ENCODE measurements around the gene SPRY1. TPM values are rescaled to one million over a fixed set of nuclear protein-coding genes. Genes with fewer than 3 reads are reported as not detected.

Gene SPRY1
- total RNA-seq, 1 experiment from 2014 or later: not detected

GRCh38 chr4:123383566-123383965 lies 13.0 kb upstream of the SPRY1 start:
- Histone ChIP-seq H4K20me1 (ENCODE audit: insufficient read depth, low read depth, low read length) (no peaks in the 10 kb centered on the region), H3K4me2 (ENCODE audit: low read depth, low read length, poor library complexity, severe bottlenecking) (no peak overlapping the region), H3K4me1 (ENCODE audit: low read length) (no peaks in the 10 kb centered on the region), H3K27me3 (ENCODE audit: low read length) (no peaks in the 10 kb centered on the region), H3K9me3 (ENCODE audit: low read length) (no peaks in the 10 kb centered on the region), H3K4me3 (ENCODE audit: low read length) (no peak overlapping the region), H3K27ac (ENCODE audit: low read length) (no peak overlapping the region), H3K79me2 (ENCODE audit: low read length) (no peaks in the 10 kb centered on the region), H3K9ac (ENCODE audit: low read length) (no peak overlapping the region), H2AFZ (ENCODE audit: low read length) (no peak overlapping the region), H3K36me3 (ENCODE audit: insufficient read depth, low read length) (no peaks in the 10 kb centered on the region), H3K9me2 (replicated peaks; ENCODE audit: insufficient read depth, low read length) (no peaks in the 10 kb centered on the region)
- DNase-seq: no peak

GRCh38 chr4:123386609-123387008 lies 10.0 kb upstream of the SPRY1 start:
- H3K4me1 ChIP-seq (ENCODE audit: low read length): no peaks in the 10 kb centered on the region
- no peaks in the 10 kb centered on the region for H3K9me2 ChIP-seq (replicated peaks; ENCODE audit: insufficient read depth, low read length)
- DNase-seq: no peak
- no peaks in the 10 kb centered on the region for H3K36me3 ChIP-seq (ENCODE audit: insufficient read depth, low read length)
- H4K20me1 ChIP-seq (ENCODE audit: insufficient read depth, low read depth, low read length): no peaks in the 10 kb centered on the region
- H3K27me3 ChIP-seq (ENCODE audit: low read length): no peaks in the 10 kb centered on the region
- no peak overlapping the region for H3K4me3 ChIP-seq (ENCODE audit: low read length)
- H2AFZ ChIP-seq (ENCODE audit: low read length): no peak overlapping the region
- no peak overlapping the region for H3K4me2 ChIP-seq (ENCODE audit: low read depth, low read length, poor library complexity, severe bottlenecking)
- no peaks in the 10 kb centered on the region for H3K79me2 ChIP-seq (ENCODE audit: low read length)
- no peak overlapping the region for H3K9ac ChIP-seq (ENCODE audit: low read length)
- H3K9me3 ChIP-seq (ENCODE audit: low read length): no peaks in the 10 kb centered on the region
- no peak overlapping the region for H3K27ac ChIP-seq (ENCODE audit: low read length)

DNA sequence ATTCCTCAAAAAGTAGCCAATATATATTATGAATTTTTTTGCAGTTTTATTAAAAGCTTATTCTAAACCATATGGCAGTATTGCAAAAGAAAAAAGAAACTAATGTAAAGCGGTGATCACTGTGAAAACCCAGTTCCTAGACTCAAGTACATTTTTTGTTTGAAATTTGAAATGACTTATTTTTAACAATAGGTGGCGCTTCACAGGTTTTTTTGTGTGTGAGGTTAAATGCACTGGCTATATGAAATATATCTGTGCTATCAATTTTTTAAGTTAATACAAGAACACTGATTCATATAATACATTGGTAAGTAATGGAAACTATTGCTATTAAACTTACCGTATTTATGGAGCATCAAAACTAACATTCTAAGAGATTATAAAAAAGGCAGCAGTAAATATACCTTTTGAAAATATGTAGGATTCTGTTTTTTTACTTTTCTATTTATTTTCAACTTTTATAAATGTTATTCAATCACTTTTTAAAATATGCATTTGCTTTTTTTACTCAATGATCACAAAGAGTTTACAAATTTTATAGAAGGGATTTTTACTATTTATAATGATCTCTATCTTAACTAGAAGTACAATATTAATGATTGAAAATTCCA lies 5.6 kb upstream of the SPRY1 start:
- no peak overlapping the region for H3K9ac ChIP-seq (ENCODE audit: low read length)
- H2AFZ ChIP-seq (ENCODE audit: low read length): no peak overlapping the region
- no peak overlapping the region for H3K27ac ChIP-seq (ENCODE audit: low read length)
- H3K9me2 ChIP-seq (replicated peaks; ENCODE audit: insufficient read depth, low read length): no peaks in the 10 kb centered on the region
- DNase-seq: peak; percentile 67
- H3K27me3 ChIP-seq (ENCODE audit: low read length): no peaks in the 10 kb centered on the region
- no peaks in the 10 kb centered on the region for H4K20me1 ChIP-seq (ENCODE audit: insufficient read depth, low read depth, low read length)
- no peaks in the 10 kb centered on the region for H3K36me3 ChIP-seq (ENCODE audit: insufficient read depth, low read length)
- no peak overlapping the region for H3K4me2 ChIP-seq (ENCODE audit: low read depth, low read length, poor library complexity, severe bottlenecking)
- no peak overlapping the region for H3K4me3 ChIP-seq (ENCODE audit: low read length)
- H3K9me3 ChIP-seq (ENCODE audit: low read length): no peaks in the 10 kb centered on the region
- H3K4me1 ChIP-seq (ENCODE audit: low read length): no peaks in the 10 kb centered on the region
- no peaks in the 10 kb centered on the region for H3K79me2 ChIP-seq (ENCODE audit: low read length)

DNA sequence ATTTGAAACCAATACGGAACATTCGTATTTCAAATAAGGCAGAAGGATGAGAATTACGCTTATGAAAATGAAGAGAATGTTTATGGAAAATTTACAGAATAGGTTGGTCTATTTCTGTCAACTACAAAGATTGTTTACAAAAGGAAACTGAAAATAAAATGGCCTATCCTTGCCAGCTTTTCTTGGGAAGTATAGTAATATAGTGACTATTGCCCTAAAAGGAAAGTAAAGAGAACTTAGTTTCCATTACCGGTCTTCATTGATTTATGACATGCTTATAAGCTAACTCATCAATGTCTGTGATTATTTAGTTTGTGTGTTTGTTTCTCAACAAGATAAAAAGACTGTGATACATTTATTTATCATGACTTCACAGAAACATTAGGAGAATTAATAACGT lies 2.9 kb upstream of the SPRY1 start:
- no peaks in the 10 kb centered on the region for H3K9me3 ChIP-seq (ENCODE audit: low read length)
- no peaks in the 10 kb centered on the region for H3K9me2 ChIP-seq (replicated peaks; ENCODE audit: insufficient read depth, low read length)
- no peaks in the 10 kb centered on the region for H4K20me1 ChIP-seq (ENCODE audit: insufficient read depth, low read depth, low read length)
- no peaks in the 10 kb centered on the region for H3K27me3 ChIP-seq (ENCODE audit: low read length)
- no peak overlapping the region for H2AFZ ChIP-seq (ENCODE audit: low read length)
- no peak overlapping the region for H3K4me3 ChIP-seq (ENCODE audit: low read length)
- H3K4me1 ChIP-seq (ENCODE audit: low read length): peaks cover 2% of the 10 kb centered on the region; the same call in 1 of the 2 replicates
- H3K9ac ChIP-seq (ENCODE audit: low read length): no peak overlapping the region
- no peak overlapping the region for H3K4me2 ChIP-seq (ENCODE audit: low read depth, low read length, poor library complexity, severe bottlenecking)
- no peaks in the 10 kb centered on the region for H3K36me3 ChIP-seq (ENCODE audit: insufficient read depth, low read length)
- no peaks in the 10 kb centered on the region for H3K79me2 ChIP-seq (ENCODE audit: low read length)
- no peak for DNase-seq
- H3K27ac ChIP-seq (ENCODE audit: low read length): no peak overlapping the region

DNA sequence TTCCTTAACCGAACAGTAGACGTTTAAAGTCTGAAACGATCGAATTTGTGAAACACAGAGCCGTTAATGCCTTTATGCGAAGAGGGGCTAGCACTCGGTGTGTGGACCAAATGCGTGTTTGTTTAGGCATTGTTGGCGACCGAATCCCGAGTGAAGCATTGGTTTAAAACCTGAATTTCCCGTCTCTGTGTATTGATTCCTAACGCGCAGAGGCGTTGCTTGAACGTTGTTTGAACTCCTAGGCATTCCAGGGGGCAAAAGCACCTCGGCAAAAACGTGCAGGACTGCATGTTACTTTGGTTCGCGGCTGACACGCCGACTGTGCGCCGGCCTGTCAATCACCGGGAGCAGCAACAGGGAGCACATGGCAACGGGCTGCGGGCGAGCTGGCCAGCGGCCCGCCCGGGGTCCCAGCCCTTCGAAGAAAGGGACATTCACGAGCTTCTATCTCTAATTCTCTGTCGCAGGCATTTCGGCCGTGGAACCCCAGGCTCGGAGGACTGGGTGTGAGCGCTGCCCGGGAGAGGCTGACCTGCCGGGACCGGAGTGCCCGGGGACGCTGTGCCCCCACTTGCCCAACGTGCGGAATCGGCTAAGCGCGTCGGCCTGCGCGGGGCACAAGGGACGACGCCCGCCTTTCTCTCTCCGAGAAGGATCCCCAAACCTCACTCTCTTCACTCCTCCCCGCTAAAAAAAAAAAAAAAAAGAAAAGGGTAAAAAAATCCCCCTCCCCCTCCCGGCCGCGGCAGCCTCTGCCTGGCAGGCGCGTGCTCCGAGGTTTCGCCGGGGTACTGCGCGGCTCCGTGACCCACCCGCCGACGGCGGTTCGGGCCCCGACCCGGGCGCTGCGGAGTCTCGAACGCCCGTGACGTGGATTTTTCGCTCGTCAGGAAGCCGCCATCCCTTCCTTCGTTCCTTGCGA lies 810 bp downstream of the SPRY1 start:
- Histone ChIP-seq H3K4me1 (ENCODE audit: low read length) (peaks cover 3% of the 10 kb centered on the region; the same call in 1 of the 2 replicates), H2AFZ (ENCODE audit: low read length) (no peak overlapping the region), H3K36me3 (ENCODE audit: insufficient read depth, low read length) (no peaks in the 10 kb centered on the region), H3K27me3 (ENCODE audit: low read length) (no peaks in the 10 kb centered on the region), H3K9me2 (replicated peaks; ENCODE audit: insufficient read depth, low read length) (no peaks in the 10 kb centered on the region), H4K20me1 (ENCODE audit: insufficient read depth, low read depth, low read length) (no peaks in the 10 kb centered on the region), H3K9me3 (ENCODE audit: low read length) (no peaks in the 10 kb centered on the region), H3K27ac (ENCODE audit: low read length) (no peak overlapping the region), H3K9ac (ENCODE audit: low read length) (no peak overlapping the region), H3K79me2 (ENCODE audit: low read length) (no peaks in the 10 kb centered on the region), H3K4me3 (ENCODE audit: low read length) (no peak overlapping the region), H3K4me2 (ENCODE audit: low read depth, low read length, poor library complexity, severe bottlenecking) (peak overlapping the region; percentile 26)
- no peak for DNase-seq

GRCh38 chr4:123398066-123398852 lies 1.7 kb downstream of the SPRY1 start:
- DNase-seq: no peak
- Histone ChIP-seq H3K36me3 (ENCODE audit: insufficient read depth, low read length) (no peaks in the 10 kb centered on the region), H3K9me3 (ENCODE audit: low read length) (no peaks in the 10 kb centered on the region), H3K79me2 (ENCODE audit: low read length) (no peaks in the 10 kb centered on the region), H3K9me2 (replicated peaks; ENCODE audit: insufficient read depth, low read length) (no peaks in the 10 kb centered on the region), H3K9ac (ENCODE audit: low read length) (0 out of 2 replicates have a peak overlapping the region, but pooled peaks have one; percentile 20), H3K27ac (ENCODE audit: low read length) (no peak overlapping the region), H3K4me2 (ENCODE audit: low read depth, low read length, poor library complexity, severe bottlenecking) (peak overlapping the region; percentile 40), H3K4me3 (ENCODE audit: low read length) (peak overlapping the region; percentile 51; the same call in 1 of the 2 replicates), H2AFZ (ENCODE audit: low read length) (no peak overlapping the region; the same call in 1 of the 2 replicates), H3K27me3 (ENCODE audit: low read length) (no peaks in the 10 kb centered on the region), H4K20me1 (ENCODE audit: insufficient read depth, low read depth, low read length) (no peaks in the 10 kb centered on the region), H3K4me1 (ENCODE audit: low read length) (peaks cover 3% of the 10 kb centered on the region; the same call in 1 of the 2 replicates)

DNA sequence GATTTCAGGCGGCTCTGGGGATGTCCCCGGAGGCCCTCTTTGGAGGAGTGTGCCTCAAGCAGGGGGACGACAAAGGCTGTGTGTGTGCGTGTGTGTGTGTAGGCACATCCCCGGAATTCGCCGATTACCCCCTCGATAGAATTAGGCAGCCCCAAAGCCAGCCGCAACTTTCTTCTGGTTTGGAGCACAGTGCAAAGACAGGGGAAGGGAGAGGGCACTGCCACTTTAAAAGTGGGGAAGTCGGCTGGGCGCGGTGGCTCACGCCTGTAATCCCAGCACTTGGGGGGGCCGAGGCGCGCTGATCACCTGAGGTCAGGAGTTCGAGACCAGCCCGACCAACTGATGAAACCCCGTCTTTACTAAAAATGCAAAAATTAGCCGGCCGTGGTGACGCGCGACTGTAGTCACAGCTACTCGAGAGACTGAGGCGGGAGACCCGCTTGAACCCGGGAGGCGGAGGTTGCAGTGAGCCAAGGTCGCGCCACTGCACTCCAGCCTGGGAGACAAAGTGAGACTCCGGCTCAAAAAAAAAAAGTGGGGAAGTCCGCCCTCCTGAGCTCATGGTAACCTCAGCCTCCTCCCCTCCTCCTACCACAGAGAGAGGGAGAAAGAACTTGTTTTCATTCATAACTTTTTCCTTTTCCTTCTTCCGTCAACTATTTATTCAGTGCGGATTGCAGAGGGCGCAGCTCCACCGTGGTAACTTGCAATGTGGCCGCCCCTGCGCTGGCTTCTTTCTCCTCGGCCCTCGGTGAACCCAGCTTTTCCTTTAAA lies 2.4 kb downstream of the SPRY1 start:
- DNase-seq: no peak
- H3K27me3 ChIP-seq (ENCODE audit: low read length): no peaks in the 10 kb centered on the region
- H3K4me1 ChIP-seq (ENCODE audit: low read length): peaks cover 3% of the 10 kb centered on the region; the same call in 1 of the 2 replicates
- H2AFZ ChIP-seq (ENCODE audit: low read length): no peak overlapping the region; the same call in 1 of the 2 replicates
- H3K9me3 ChIP-seq (ENCODE audit: low read length): no peaks in the 10 kb centered on the region
- H4K20me1 ChIP-seq (ENCODE audit: insufficient read depth, low read depth, low read length): no peaks in the 10 kb centered on the region
- H3K36me3 ChIP-seq (ENCODE audit: insufficient read depth, low read length): no peaks in the 10 kb centered on the region
- H3K4me3 ChIP-seq (ENCODE audit: low read length): peak overlapping the region; percentile 51; the same call in 1 of the 2 replicates
- H3K79me2 ChIP-seq (ENCODE audit: low read length): no peaks in the 10 kb centered on the region
- no peak overlapping the region for H3K27ac ChIP-seq (ENCODE audit: low read length)
- no peaks in the 10 kb centered on the region for H3K9me2 ChIP-seq (replicated peaks; ENCODE audit: insufficient read depth, low read length)
- 0 out of 2 replicates have a peak overlapping the region, but pooled peaks have one; percentile 20 for H3K9ac ChIP-seq (ENCODE audit: low read length)
- H3K4me2 ChIP-seq (ENCODE audit: low read depth, low read length, poor library complexity, severe bottlenecking): peak overlapping the region; percentile 40

Measured in Karpas-422 (cell line).